Endodermal cell (in vitro differentiated cells): ENCODE results near the gene NLGN1. TPM values are rescaled to one million over a fixed set of nuclear protein-coding genes. Genes with fewer than 3 reads are reported as not detected.

Experiments used
- DNase-seq: peaks from one replicate; pipeline ENCODE4 v3.0.0-alpha.2; 2017
- H3K27ac ChIP-seq: 2 replicates; pipeline ENCODE4 v1.5.1; 2013; ENCODE audit warnings: mild to moderate bottlenecking, low read depth, low read length, moderate library complexity
- H3K27me3 ChIP-seq: 2 replicates; pipeline ENCODE4 v1.6.1; 2013; ENCODE audit warnings: mild to moderate bottlenecking, low read length, moderate library complexity; ENCODE audit not compliant: insufficient read depth, control insufficient read depth, poor library complexity, severe bottlenecking
- H3K36me3 ChIP-seq: 2 replicates; pipeline ENCODE4 v1.7.0; 2013; ENCODE audit warnings: mild to moderate bottlenecking, low read length, moderate library complexity; ENCODE audit not compliant: control insufficient read depth, insufficient read depth
- H3K4me1 ChIP-seq: one replicate; pipeline ENCODE4 v1.7.0; 2013; ENCODE audit warnings: low read length; ENCODE audit not compliant: control insufficient read depth, insufficient read depth
- H3K4me3 ChIP-seq: 2 replicates; pipeline ENCODE4 v1.5.1; 2013; ENCODE audit warnings: mild to moderate bottlenecking, low read length, moderate library complexity
- H3K9ac ChIP-seq: 2 replicates; pipeline ENCODE4 v1.6.1; 2013; ENCODE audit warnings: mild to moderate bottlenecking, low read length, moderate library complexity; ENCODE audit not compliant: poor library complexity, severe bottlenecking; ENCODE audit errors: extremely low read depth
- H3K9me3 ChIP-seq: 2 replicates; pipeline ENCODE4 v1.6.1; 2013; ENCODE audit warnings: mild to moderate bottlenecking, low read length, moderate library complexity; ENCODE audit not compliant: control insufficient read depth
- H3K27ac Mint-ChIP-seq: 2 replicates; pipeline ENCODE4 v1.8.0; 2020; ENCODE audit warnings: mixed read lengths
- H3K27me3 Mint-ChIP-seq: 2 replicates; pipeline ENCODE4 v1.8.0; 2021; ENCODE audit warnings: mild to moderate bottlenecking, mixed read lengths; ENCODE audit not compliant: insufficient read depth
- H3K36me3 Mint-ChIP-seq: 2 replicates; pipeline ENCODE4 v1.8.0; 2020; ENCODE audit warnings: low read depth, mixed read lengths
- H3K4me1 Mint-ChIP-seq: 2 replicates; pipeline ENCODE4 v1.8.0; 2020; ENCODE audit warnings: mixed read lengths
- H3K4me3 Mint-ChIP-seq: 2 replicates; pipeline ENCODE4 v1.8.0; 2020; ENCODE audit warnings: mild to moderate bottlenecking, moderate library complexity, mixed read lengths
- H3K9me3 Mint-ChIP-seq: 2 replicates; pipeline ENCODE4 v1.8.0; 2020; ENCODE audit warnings: mild to moderate bottlenecking, mixed read lengths
- CTCF ChIP-seq: fragments of 200-600 bp; sonication (generic); conservative IDR thresholded peaks from 2 replicates; pipeline ENCODE4 v1.5.0; 2021; ENCODE audit warnings: antibody characterized with exemption, mild to moderate bottlenecking
- WGBS, 2 experiments: methylation state at CpG; one replicate each; pipeline versions ENCODE4 v1.1.5 to v1.1.7; 2013; ENCODE audit warnings: missing lambda C conversion rate in 2 of 2, mixed read lengths in 1 of 2; ENCODE audit not compliant: insufficient coverage in 1 of 2, insufficient read length in 1 of 2; 5-methylcytosine and 5-hydroxymethylcytosine counted together
- total RNA-seq, 2 donors: library from RNA; stranded (reverse); fragmentation: NEBNext Ultra II Directional in 1 of 2; extraction: Animal tissue kit (Norgen Biotek cat#: 25700) in 1 of 2; gene quantifications; 2 replicates in 1 of 2; 3 replicates in 1 of 2; pipeline ENCODE4 v1.2.1, GENCODE V29; 2021

The NLGN1 gene
- total RNA-seq, 2 donors from 2014 or later: 3.4 to 14.3 TPM

GRCh38 chr3:174028673-174029072, 631.1 kb downstream of the NLGN1 start:
- H3K9me3 Mint-ChIP-seq: peaks cover 37% of the 10 kb centered on the region
- Histone ChIP-seq H3K9me3 (peaks cover 46% of the 10 kb centered on the region), H3K27me3 (no peaks in the 10 kb centered on the region), H3K9ac (no peak overlapping the region), H3K4me1 (peaks cover under 1% of the 10 kb centered on the region), H3K36me3 (no peaks in the 10 kb centered on the region), H3K4me3 (peak overlapping the region; percentile 29), H3K27ac (no peak overlapping the region)
- peaks cover 18% of the 10 kb centered on the region for H3K36me3 Mint-ChIP-seq
- H3K27ac Mint-ChIP-seq: no peak overlapping the region
- TF ChIP-seq CTCF: no peak
- no peak overlapping the region for H3K4me3 Mint-ChIP-seq
- no peaks in the 10 kb centered on the region for H3K27me3 Mint-ChIP-seq
- DNase-seq: no peak
- peaks cover 4% of the 10 kb centered on the region for H3K4me1 Mint-ChIP-seq
- 91 to 100% methylated on average over 2 of the region's 2 CpGs for WGBS, 2 experiments

- Histone ChIP-seq H3K9me3 (peaks cover 18% of the 10 kb centered on the region), H3K4me3 (no peak overlapping the region), H3K27ac (no peak overlapping the region), H3K36me3 (no peaks in the 10 kb centered on the region), H3K27me3 (no peaks in the 10 kb centered on the region), H3K9ac (no peak overlapping the region), H3K4me1 (no peaks in the 10 kb centered on the region)
- peaks cover 2% of the 10 kb centered on the region for H3K36me3 Mint-ChIP-seq
- TF ChIP-seq CTCF: no peak
- H3K9me3 Mint-ChIP-seq: peaks cover 5% of the 10 kb centered on the region
- no peak overlapping the region for H3K27ac Mint-ChIP-seq
- DNase-seq: no peak
- 61 to 64% methylated on average over 3 to 4 of the region's 4 CpGs for WGBS, 2 experiments
- H3K4me3 Mint-ChIP-seq: no peak overlapping the region
- no peaks in the 10 kb centered on the region for H3K4me1 Mint-ChIP-seq
- no peaks in the 10 kb centered on the region for H3K27me3 Mint-ChIP-seq
Measured at GRCh38 chr3:174035328-174035886, 637.9 kb downstream of the NLGN1 start.

- peaks cover 21% of the 10 kb centered on the region for H3K9me3 Mint-ChIP-seq
- Histone ChIP-seq H3K9me3 (peaks cover 9% of the 10 kb centered on the region), H3K9ac (no peak overlapping the region), H3K27me3 (no peaks in the 10 kb centered on the region), H3K27ac (no peak overlapping the region), H3K36me3 (no peaks in the 10 kb centered on the region), H3K4me3 (peak overlapping the region; percentile 25), H3K4me1 (peaks cover 2% of the 10 kb centered on the region)
- H3K4me1 Mint-ChIP-seq: peaks cover 9% of the 10 kb centered on the region
- no peak for TF ChIP-seq CTCF
- H3K27me3 Mint-ChIP-seq: no peaks in the 10 kb centered on the region
- H3K4me3 Mint-ChIP-seq: no peak overlapping the region
- H3K36me3 Mint-ChIP-seq: peaks cover 8% of the 10 kb centered on the region
- DNase-seq: no peak
- no peak overlapping the region for H3K27ac Mint-ChIP-seq
Measured at GRCh38 chr3:174046311-174046710, 648.8 kb downstream of the NLGN1 start.
